Umbilical cord (tissue), 2 donors: ENCODE results near the gene BHLHE40. TPM values are rescaled to one million over a fixed set of nuclear protein-coding genes. Genes with fewer than 3 reads are reported as not detected.
A peak's percentile ranks its signal among the peaks of the same experiment; 100 is the strongest.
"Not testable (repeated sequence)": the region's sequence is repeated elsewhere in the genome, so short reads cannot be mapped to it uniquely, and the experiment has no call there.

Source experiments
- DNase-seq: peaks from one replicate; pipeline ENCODE4 v3.0.0-alpha.2; 2015; ENCODE audit warnings: low spot score
- total RNA-seq: library from RNA; depleted of rRNA; stranded (reverse); fragments of >200 nt; gene quantifications from one replicate; pipeline ENCODE4 v1.2.3, GENCODE V29; 2014; ENCODE audit warnings: low replicate concordance; ENCODE audit not compliant: insufficient read depth

The BHLHE40 gene
- total RNA-seq, 1 donor from 2014 or later, result 45.7 TPM

DNA sequence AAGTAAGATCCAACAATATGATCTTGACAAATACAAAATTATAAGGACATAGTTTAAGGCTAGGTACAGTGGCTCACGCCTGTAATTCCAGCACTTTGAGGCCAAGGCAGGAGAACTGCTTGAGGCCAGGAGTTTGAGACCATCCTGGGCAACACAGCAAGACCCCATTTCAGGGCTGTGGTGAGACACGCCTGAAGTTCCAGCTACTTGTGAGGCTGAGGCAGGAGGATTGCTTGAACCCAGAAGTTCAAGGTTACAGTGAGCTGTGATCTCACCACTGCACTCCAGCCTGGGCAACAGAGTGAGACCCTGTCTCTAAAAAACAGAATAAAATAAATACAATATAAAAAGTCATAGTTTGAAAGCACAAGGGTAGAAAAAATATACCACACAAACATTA is 17.4 kb upstream of the BHLHE40 start:
- DNase-seq, result not testable (repeated sequence)

DNA sequence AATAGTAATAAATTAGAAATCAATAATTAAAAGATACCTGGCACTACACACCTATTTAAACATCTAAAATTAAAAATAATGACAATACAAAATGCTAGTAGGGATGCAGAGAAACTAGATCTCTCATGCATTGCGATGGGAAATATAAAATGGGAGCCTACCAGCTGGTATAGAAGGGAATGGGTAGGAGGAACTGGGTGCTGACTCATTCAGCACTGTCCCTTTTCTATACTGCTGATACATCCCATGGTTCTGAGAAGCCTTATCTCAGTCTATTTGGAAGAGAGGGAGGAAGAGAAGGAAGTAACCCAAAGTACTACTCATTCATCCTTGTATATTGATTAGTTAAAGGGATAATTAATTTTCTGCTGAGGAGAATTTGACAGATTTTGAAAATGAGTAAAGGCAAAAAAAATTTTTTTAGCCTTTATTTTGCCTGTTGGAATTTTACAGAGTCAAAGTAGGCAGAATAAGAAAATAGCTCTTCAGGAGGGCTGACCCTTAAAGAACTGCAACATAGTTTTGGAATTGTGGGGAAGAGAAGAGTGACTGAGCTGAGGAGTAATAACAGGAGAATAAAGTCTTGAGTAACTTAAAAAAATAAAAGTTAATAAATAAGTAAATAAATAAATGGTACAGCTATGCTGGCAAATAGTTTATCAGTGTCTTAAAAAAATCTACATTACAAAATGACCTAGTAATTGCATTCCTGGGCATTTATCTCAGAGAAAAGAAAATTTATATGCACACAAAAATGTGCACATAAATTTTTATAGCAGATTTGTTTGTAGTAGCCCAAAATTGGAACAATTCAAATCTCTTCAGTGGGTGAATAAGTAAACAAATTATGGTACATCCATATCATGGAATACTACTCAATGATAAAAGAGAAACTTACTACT is 15.3 kb upstream of the BHLHE40 start:
- no peak for DNase-seq

DNA sequence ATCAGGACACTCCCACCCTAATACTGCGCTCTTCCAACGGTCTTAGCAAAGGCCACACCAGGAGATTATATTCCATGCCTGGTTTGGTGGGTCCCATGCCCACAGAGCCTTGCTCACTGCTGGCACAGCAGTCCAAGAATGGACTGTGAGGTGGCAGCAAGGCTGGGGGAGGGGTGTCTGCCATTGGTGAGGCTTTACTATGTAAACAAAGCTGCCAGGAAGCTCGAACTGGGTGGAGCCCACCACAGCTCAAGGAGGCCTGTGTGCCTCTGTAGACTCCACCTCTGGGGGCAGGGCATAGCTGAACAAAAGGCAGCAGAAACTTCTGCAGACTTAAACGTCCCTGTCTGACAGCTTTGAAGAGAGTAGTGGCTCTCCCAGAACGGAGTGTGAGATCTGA is 13.2 kb upstream of the BHLHE40 start:
- not testable (repeated sequence) for DNase-seq

DNA sequence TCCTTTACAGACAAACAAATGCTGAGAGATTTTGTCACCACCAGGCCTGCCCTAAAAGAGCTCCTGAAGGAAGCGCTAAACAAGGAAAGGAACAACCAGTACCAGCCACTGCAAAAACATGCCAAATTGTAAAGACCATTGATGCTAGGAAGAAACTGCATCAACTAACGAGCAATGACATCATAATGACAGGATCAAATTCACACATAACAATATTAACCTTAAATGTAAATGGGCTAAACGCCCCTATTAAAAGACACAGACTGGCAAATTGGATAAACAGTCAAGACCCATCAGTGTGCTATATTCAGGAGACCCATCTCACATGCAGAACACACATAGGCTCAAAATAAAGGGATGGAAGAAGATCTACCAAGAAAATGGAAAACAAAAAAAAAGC is 11.6 kb upstream of the BHLHE40 start:
- DNase-seq, result not testable (repeated sequence)

DNA sequence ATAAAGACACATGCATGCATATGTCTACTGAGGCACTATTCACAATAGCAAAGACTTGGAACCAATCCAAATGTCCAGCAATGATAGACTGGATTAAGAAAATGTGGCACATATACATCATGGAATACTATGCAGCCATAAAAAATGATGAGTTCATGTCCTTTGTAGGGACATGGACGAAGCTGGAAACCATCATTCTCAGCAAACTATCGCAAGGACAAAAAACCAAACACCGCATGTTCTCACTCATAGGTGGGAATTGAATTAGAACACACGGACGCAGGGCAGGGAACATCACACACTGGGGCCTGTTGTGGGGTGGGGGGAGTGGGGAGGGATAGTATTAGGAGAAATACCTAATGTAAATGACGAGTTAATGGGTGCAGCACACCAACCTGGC is 7.8 kb upstream of the BHLHE40 start:
- not testable (repeated sequence) for DNase-seq

DNA sequence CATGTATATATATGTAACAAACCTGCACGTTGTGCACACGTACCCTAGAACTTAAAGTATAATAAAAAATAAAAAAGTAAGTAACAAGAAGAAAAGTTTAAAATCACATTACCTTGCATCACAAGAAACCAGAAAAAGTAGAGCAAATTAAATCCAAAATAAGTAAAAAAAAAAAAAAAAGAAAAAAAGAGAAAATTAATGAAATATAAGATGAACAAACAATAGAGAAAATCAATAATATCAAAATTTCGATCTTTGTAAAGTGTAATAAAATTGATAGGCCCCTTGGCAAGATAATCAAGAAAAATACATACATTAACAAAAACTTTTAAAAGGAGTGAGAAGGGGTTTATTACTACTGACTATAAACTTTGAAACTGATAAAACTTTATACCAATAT is 7.4 kb upstream of the BHLHE40 start:
- DNase-seq, result no peak

DNA sequence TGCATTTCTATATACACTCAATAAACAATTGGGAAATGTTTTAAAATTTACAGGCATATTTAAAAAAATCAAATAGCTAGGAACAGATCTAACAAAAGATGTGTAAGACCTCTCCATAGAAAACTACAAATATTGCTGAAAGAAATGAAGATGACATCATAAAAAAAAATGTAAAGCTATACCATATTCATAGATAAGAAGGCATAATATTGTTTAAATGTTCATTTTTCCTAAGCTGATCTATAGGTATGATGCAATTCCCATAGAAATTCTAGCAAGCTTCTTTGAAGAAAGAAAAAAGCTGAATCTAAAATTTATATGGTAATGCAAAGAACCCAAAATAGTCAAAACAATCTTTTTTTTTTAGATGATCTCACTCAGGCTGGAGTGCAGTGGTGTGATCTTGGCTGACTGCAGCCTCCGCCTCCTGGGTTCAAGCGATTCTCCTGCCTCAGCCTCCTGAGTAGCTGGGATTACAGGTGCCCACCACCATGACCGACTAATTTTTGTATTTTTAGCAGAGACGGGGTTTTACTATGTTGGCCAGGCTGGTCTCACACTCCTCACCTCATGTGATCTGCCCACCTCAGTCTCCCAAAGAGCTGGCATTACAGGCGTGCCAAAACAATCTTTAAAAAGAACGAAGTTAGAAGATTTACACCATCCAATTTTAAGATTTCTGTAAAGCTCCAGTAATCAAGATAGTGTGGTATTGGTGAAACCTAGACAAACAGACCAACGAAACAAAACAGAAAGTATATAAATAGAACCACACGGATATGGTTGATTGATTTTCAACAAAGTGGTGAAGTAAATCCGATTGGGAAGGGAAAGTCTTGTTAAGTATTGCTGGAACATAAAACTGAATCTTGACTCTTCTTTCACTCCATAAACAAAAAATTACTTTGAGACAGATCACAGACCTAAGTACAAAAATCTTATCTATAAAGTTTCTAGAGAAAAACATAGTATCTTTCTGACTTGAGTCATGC is 6.3 kb upstream of the BHLHE40 start:
- DNase-seq, result no peak

DNA sequence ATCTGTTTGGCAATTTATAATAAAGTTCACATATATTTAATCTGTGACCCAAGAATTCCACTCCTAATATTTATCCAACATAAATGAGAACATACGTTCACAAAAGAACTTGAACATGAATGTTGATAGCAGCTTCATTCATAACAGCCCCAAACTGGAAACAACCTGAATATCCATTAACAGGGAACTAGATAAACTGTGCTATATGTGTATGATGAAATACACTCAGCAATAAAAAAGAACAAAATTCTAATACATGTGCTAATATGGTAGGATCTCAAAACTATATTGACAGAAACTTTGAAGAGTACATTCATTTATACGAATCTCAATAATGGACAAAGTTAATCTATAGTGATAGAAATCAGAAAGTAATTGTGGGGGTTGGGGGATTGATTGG is 5.1 kb upstream of the BHLHE40 start:
- no peak for DNase-seq

DNA sequence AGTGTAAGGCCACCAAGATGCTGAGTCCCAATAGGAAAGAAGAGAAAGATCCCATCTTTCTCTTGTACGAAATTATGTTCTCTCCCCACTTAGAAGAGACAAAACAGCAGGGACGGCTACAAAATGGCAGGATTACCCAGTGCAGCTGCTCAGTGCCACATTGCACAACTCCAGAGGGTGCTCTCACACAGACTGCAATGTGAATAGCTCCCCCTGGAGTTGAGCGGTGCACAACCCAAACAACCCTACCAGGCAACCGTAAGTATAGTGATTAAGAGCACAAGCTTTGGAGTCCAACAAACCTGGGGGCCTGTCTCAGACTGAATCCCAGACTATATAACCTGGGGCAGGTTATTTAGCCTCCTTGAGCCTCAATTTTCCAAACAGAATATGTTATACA is 3.1 kb upstream of the BHLHE40 start:
- peak; percentile 36 for DNase-seq

DNA sequence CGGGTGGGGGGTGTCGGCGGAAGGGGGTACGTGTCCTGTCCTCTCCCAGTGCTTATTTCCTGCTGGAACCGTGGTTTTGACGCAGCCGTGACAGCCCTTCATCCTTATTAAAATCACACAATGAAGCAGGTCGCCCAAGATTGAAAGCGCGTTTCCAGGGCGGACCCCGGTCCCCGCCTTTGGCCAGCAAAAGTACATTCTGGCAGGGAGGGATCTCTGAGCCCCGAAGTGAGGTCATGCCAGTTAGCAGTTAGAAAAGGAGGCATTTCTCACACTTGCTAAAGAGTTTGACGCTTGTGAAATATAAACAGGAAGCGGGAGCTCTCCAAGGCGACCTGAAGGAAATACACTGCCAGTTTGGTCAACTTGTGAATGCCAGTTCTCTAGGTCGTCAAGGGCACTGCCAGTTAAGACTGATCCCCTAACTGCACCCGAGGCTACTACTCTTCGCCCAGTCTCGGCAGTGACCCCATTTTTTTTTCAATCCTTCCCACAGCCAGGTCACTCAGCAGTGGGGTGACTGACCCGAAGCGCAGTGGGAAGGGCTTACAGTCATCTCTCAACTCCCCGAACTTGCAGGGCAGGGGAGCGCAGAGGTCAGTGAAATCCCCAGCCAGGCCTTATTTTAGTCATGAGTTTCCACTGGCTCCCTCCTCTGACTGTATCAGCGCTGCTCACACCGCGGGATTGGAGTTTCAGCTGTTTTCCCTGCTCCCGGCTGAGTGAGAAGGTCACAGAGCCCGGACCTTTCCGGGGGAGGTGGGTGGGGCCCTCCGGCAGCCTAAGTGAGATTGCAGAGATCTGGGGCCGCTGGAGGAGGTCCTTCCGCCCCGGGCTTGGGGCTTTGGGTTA is 2.0 kb upstream of the BHLHE40 start:
- peak; percentile 94 for DNase-seq

DNA sequence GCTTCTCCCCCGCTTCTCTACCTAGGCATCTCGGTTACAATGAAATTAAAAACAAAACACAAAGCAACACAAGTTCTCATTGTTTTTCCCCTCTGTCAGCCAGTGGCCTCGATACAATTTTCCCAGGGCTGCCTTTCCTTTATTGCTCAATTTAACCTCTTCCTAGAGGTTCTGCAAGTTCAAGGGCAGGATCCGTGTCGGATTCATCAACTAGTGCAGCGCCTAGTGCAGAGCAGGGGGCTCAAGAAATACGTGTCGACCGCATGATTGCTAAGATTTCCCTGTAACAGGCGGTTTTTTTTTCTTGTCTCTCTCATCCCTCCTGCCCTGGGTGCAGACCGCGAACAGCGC is 1.4 kb upstream of the BHLHE40 start:
- DNase-seq, result no peak

DNA sequence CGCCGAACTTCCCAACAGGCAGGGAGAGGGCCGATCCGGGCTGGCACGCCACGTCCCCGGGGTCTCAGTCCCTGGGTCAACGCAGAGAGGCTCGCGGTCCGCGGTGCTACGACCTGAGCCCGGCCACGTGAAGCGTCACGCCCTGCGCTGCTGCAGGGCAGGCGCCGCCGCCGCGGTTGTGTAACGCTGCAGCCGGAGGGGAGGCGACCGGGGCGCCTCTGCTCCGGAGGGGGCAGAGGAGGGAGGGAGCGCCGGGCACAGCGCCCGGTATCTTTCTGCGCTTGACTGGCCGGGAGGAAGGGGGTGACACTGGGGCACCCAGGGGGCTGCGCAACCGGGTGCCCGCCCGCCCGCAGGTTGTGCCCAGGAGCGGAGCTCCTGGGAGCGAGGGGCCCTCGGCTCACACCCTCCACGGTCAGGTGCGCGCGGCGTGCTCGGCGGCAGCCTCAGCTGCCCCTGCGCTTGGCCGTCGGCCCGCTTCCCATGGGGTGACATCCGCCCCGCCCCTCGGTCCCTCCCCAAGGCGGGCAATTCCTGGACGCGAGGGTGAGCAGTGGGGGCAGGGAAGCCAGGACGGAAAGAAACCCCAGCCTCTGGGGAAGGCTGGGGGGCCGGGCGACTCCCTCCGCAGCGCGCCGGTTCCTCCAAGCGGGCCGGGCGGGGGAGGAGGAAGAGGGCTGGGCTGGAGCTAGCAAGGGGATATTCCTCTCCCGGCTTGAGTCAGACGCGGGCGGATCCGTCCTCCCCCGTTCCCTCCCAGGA is 852 bp upstream of the BHLHE40 start:
- DNase-seq, result peak; percentile 99

DNA sequence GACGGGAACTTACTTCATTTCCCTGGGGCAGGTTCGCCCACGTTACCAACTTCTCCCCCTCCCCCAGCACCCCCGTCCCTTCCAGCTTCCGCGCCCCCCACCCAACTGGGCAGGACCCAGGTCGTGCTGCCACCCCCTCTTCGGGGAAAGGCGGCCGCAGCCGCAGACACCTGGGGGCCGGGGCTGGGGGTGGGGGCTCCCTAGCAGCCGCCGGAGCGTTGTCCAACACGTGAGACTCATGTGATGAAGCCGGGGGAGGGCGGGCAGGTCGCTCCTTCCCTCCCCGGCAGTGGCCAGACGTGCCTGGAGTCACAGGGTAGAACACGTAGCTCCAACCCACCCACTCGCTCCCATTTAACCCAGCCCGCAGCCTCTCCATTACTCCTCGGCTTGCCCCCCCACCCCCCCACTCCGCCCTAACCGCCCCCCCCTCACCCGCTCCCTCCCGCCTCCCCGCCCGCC is 240 bp upstream of the BHLHE40 start:
- peak; percentile 98 for DNase-seq

DNA sequence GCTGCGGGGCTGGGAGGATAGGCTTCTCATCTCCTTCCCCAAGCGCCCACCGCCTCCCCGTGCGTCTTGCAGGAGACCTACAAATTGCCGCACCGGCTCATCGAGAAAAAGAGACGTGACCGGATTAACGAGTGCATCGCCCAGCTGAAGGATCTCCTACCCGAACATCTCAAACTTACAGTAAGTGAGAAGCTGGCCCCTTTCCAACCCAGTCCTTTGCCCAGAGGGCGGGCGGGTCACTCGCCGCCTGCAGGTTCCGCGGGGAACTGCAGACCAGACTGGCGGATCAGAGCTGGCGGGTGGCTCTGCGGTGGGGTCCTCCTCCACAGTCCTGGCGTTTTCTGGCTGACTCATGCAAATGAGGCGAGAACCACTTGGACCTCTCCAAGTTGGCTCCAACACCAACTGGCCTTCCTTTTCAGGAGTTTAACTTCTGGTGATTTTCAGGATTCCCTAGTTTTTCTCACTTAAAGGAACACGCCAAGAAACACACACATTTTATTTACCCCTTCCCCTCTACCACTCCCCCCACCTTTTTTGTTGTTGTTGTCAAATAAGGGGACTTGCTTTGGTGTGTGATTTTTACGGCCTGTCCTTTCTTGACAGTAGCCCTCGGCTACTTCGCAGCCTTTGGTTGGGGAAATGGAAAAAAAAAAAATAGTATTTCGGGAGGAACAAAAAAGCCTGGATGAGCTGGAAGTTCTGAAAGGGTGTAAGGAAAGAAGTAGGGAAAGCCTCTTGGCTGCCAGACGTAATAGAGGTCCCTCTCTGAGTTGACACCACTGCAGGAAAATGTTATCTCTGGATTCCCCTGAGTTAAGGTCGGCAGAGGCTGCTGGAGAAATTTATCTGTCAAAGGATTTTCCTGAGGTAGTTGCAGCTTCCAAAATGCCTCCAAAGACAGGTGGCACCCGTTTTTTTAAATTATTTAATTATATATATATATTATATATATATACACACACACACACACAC is 1.3 kb downstream of the BHLHE40 start:
- peak; percentile 93 for DNase-seq

DNA sequence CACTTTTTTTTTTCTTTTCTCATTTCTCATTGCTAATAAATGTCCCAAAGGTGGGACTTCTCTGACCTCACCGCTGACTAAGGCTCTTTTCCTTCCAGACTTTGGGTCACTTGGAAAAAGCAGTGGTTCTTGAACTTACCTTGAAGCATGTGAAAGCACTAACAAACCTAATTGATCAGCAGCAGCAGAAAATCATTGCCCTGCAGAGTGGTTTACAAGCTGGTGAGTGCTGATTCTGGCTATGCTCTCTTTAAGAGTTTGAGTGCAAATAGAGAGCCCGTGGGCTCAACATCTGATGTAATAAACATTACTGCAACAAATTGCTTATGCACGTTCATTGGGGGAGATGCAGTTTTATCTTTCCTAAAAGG is 2.0 kb downstream of the BHLHE40 start:
- no peak for DNase-seq

DNA sequence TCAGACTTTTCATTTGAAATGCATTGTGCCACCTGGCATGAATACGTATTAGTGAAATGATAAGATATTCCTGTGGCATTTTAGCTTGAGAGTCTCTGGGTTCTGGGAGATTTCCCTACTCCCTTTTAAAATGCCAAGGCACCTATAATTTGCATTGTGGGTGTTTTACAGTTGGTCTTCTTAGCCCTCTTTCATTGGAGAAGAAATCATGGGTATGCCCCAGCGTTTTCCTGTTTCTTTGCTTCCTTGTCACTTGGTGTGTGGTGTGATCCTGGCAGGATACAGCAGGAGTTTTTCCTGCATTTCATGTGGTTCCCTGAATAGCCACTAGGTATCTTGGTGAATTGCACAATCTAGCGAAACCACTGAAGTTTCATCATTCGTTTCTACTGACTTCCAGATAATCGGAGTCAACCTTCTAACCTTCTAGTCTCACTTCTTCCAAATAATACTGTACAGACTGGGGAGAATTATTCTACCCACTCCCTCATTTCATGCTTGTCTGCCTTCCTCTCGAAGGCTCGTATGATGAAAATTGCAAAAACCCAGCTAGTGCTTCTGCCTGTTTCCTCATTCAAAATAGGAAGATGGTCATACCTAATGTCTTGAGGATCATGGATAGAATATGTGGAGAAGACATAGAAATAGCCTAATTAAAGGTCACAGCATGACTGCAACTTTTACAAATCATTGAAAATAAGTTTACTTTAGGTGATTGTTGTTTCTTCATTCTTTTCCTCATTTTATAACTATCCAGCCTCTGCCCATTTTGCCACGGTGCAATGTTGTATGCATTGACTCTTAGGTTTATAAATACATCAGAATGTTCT is 2.6 kb downstream of the BHLHE40 start:
- peak; percentile 63 for DNase-seq

DNA sequence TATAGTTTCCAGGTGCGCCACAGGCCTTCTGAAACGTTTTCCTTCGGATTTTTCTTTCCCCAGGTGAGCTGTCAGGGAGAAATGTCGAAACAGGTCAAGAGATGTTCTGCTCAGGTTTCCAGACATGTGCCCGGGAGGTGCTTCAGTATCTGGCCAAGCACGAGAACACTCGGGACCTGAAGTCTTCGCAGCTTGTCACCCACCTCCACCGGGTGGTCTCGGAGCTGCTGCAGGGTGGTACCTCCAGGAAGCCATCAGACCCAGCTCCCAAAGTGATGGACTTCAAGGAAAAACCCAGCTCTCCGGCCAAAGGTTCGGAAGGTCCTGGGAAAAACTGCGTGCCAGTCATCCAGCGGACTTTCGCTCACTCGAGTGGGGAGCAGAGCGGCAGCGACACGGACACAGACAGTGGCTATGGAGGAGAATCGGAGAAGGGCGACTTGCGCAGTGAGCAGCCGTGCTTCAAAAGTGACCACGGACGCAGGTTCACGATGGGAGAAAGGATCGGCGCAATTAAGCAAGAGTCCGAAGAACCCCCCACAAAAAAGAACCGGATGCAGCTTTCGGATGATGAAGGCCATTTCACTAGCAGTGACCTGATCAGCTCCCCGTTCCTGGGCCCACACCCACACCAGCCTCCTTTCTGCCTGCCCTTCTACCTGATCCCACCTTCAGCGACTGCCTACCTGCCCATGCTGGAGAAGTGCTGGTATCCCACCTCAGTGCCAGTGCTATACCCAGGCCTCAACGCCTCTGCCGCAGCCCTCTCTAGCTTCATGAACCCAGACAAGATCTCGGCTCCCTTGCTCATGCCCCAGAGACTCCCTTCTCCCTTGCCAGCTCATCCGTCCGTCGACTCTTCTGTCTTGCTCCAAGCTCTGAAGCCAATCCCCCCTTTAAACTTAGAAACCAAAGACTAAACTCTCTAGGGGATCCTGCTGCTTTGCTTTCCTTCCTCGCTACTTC is 3.8 kb downstream of the BHLHE40 start:
- DNase-seq, result no peak
